WTC11 (cell line): ENCODE measurements around the gene LRRC14B. TPM values are rescaled to one million over a fixed set of nuclear protein-coding genes. Genes with fewer than 3 reads are reported as not detected.

Source experiments
- ATAC-seq: fragments of 200-7000 bp; cut with Tn5 transposase; 2 replicates; pipeline ENCODE4 v1.10.0; 2021; ENCODE audit warnings: mild to moderate bottlenecking, moderate library complexity
- CTCF ChIA-PET: fragments of 300-600 bp; sonication (Branson Sonifier 250); formaldehyde crosslinking; loops from one replicate; lab custom pipeline; 2021; ENCODE audit warnings: antibody characterized with exemption; lab: Charles Lee
- POLR2A ChIA-PET: fragments of 350-600 bp; sonication (Branson Sonifier 250); formaldehyde crosslinking; loops from one replicate; lab custom pipeline; 2021; ENCODE audit warnings: antibody characterized with exemption; lab: Charles Lee
- DNase-seq: peaks from one replicate; pipeline ENCODE4 v3.0.0; 2021; ENCODE audit warnings: low spot score
- H3K27ac Mint-ChIP-seq: 2 replicates; pipeline ENCODE4 v1.8.0; 2021; ENCODE audit warnings: mixed read lengths
- H3K27me3 Mint-ChIP-seq: 2 replicates; pipeline ENCODE4 v1.8.0; 2021; ENCODE audit warnings: low read depth, mild to moderate bottlenecking, moderate library complexity, mixed read lengths
- H3K36me3 Mint-ChIP-seq: 2 replicates; pipeline ENCODE4 v1.8.0; 2021; ENCODE audit warnings: mixed read lengths
- H3K4me1 Mint-ChIP-seq: 2 replicates; pipeline ENCODE4 v1.8.0; 2022; ENCODE audit warnings: mixed read lengths
- H3K4me3 Mint-ChIP-seq: 2 replicates; pipeline ENCODE4 v1.8.0; 2021; ENCODE audit warnings: mild to moderate bottlenecking, moderate library complexity, mixed read lengths
- H3K9me3 Mint-ChIP-seq: 2 replicates; pipeline ENCODE4 v1.8.0; 2021; ENCODE audit warnings: mixed read lengths
- ARID4B ChIP-seq: sonication (generic); formaldehyde crosslinking; IDR thresholded peaks from 2 replicates; pipeline ENCODE4 v1.8.0; 2023; ENCODE audit warnings: missing genetic modification reagents, mild to moderate bottlenecking, borderline replicate concordance
- FOXJ3 ChIP-seq: sonication (generic); formaldehyde crosslinking; IDR thresholded peaks from 2 replicates; pipeline ENCODE4 v1.9.0; 2021; ENCODE audit warnings: missing genetic modification reagents, mild to moderate bottlenecking, borderline replicate concordance
- NFYB ChIP-seq: sonication (generic); formaldehyde crosslinking; conservative IDR thresholded peaks from 2 replicates; pipeline ENCODE4 v1.8.0; 2022; ENCODE audit warnings: low read depth, missing genetic modification reagents
- NR1H2 ChIP-seq: sonication (generic); formaldehyde crosslinking; IDR thresholded peaks from 2 replicates; pipeline ENCODE4 v1.9.0; 2021; ENCODE audit warnings: mild to moderate bottlenecking, moderate library complexity, missing genetic modification reagents
- ZMAT4 ChIP-seq: fragments of 250-450 bp; sonication (Bioruptor Pico); IDR thresholded peaks from 2 replicates; pipeline ENCODE4 v1.9.0; 2021; ENCODE audit warnings: mild to moderate bottlenecking
- ZNF396 ChIP-seq: fragments of 250-450 bp; sonication (Bioruptor Pico); IDR thresholded peaks from 2 replicates; pipeline ENCODE4 v1.8.0; 2021; ENCODE audit warnings: mild to moderate bottlenecking, moderate library complexity, borderline replicate concordance
- total RNA-seq: library from RNA; stranded (reverse); gene quantifications from 3 replicates; pipeline ENCODE4 v1.2.3, GENCODE V29; 2021
- TF ChIP-seq, protein P1 (sequence below): sonication (generic); formaldehyde crosslinking; IDR thresholded peaks from 2 replicates; pipeline ENCODE4 v1.8.1; 2022; ENCODE audit warnings: mild to moderate bottlenecking, missing genetic modification reagents, moderate library complexity, borderline replicate concordance
- TF ChIP-seq, protein P2 (sequence below): sonication (generic); formaldehyde crosslinking; IDR thresholded peaks from 2 replicates; pipeline ENCODE4 v1.8.0; 2022; ENCODE audit warnings: missing genetic modification reagents

The LRRC14B gene
- total RNA-seq, 1 experiment from 2014 or later = not detected

- TF ChIP-seq ARID4B (CRISPR knock-in tag) (no peak), NFYB (CRISPR knock-in tag) (no peak)
Measured at GRCh38 chr5:170971-171800, 20.1 kb upstream of the LRRC14B start (continued).

GRCh38 chr5:171801-172331, 19.4 kb upstream of the LRRC14B start:
- DNase-seq (peak; percentile 9), ATAC-seq (no peak)
- TF ChIP-seq ZMAT4 (CRISPR knock-in tag) = no peak
- TF ChIP-seq ZNF396 (CRISPR knock-in tag) = no peak
- Mint-ChIP-seq H3K27me3 (no peaks in the 10 kb centered on the region), H3K9me3 (no peaks in the 10 kb centered on the region), H3K36me3 (peaks cover 16% of the 10 kb centered on the region), H3K27ac (no peak overlapping the region), H3K4me1 (no peaks in the 10 kb centered on the region), H3K4me3 (no peak overlapping the region)
- POLR2A ChIA-PET = no interaction called here
- CTCF ChIA-PET = no interaction called here

DNA sequence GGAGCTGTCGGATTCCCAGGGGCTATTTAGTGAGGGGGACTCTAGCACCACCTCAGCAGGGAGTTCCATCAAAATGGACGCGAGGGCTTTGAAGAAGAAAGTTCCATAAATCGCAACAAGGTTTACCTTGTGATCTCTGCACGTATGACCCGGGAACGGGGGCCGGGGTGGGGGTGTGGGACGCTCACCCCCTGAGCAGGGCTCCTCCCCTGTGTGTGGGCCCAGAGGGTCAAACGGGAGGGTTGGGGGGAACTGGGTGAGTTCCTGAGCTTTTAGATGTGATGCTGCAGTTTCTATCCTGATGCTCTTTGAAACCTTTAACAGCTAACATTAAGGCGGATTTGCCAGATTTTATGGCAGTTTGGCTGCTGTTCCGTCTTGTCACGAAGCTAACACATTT, 18.9 kb upstream of the LRRC14B start:
- Mint-ChIP-seq H3K4me1 (no peaks in the 10 kb centered on the region), H3K36me3 (peaks cover 14% of the 10 kb centered on the region)
- TF ChIP-seq, protein P1, sequence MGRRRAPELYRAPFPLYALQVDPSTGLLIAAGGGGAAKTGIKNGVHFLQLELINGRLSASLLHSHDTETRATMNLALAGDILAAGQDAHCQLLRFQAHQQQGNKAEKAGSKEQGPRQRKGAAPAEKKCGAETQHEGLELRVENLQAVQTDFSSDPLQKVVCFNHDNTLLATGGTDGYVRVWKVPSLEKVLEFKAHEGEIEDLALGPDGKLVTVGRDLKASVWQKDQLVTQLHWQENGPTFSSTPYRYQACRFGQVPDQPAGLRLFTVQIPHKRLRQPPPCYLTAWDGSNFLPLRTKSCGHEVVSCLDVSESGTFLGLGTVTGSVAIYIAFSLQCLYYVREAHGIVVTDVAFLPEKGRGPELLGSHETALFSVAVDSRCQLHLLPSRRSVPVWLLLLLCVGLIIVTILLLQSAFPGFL (CRISPR knock-in tag) = no peak
- TF ChIP-seq, protein P2, sequence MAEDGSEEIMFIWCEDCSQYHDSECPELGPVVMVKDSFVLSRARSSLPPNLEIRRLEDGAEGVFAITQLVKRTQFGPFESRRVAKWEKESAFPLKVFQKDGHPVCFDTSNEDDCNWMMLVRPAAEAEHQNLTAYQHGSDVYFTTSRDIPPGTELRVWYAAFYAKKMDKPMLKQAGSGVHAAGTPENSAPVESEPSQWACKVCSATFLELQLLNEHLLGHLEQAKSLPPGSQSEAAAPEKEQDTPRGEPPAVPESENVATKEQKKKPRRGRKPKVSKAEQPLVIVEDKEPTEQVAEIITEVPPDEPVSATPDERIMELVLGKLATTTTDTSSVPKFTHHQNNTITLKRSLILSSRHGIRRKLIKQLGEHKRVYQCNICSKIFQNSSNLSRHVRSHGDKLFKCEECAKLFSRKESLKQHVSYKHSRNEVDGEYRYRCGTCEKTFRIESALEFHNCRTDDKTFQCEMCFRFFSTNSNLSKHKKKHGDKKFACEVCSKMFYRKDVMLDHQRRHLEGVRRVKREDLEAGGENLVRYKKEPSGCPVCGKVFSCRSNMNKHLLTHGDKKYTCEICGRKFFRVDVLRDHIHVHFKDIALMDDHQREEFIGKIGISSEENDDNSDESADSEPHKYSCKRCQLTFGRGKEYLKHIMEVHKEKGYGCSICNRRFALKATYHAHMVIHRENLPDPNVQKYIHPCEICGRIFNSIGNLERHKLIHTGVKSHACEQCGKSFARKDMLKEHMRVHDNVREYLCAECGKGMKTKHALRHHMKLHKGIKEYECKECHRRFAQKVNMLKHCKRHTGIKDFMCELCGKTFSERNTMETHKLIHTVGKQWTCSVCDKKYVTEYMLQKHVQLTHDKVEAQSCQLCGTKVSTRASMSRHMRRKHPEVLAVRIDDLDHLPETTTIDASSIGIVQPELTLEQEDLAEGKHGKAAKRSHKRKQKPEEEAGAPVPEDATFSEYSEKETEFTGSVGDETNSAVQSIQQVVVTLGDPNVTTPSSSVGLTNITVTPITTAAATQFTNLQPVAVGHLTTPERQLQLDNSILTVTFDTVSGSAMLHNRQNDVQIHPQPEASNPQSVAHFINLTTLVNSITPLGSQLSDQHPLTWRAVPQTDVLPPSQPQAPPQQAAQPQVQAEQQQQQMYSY (CRISPR knock-in tag) = no peak
- TF ChIP-seq NR1H2 (CRISPR knock-in tag) (no peak), FOXJ3 (CRISPR knock-in tag) (no peak)
- TF ChIP-seq, all 79 proteins: peak for 0
- ATAC-seq (no peak), DNase-seq (no peak)
- ChIA-PET CTCF (interaction anchor here (0.7 kb wide), 1 partner anchor 16 kb away, joined by 3 read pairs; no protein-coding TSS in a partner anchor), POLR2A (no interaction called here)
- H3K4me3 Mint-ChIP-seq = no peak overlapping the region
- no peaks in the 10 kb centered on the region for H3K27me3 Mint-ChIP-seq
- H3K9me3 Mint-ChIP-seq = no peaks in the 10 kb centered on the region
- no peak overlapping the region for H3K27ac Mint-ChIP-seq
